ENCODE measurements around the gene CDT1. TPM values are rescaled to one million over a fixed set of nuclear protein-coding genes. Genes with fewer than 3 reads are reported as not detected.

Gene CDT1
- total and polyA plus RNA-seq, 8 donors: 9.3 to 20.4 (median 13.4) TPM

DNA sequence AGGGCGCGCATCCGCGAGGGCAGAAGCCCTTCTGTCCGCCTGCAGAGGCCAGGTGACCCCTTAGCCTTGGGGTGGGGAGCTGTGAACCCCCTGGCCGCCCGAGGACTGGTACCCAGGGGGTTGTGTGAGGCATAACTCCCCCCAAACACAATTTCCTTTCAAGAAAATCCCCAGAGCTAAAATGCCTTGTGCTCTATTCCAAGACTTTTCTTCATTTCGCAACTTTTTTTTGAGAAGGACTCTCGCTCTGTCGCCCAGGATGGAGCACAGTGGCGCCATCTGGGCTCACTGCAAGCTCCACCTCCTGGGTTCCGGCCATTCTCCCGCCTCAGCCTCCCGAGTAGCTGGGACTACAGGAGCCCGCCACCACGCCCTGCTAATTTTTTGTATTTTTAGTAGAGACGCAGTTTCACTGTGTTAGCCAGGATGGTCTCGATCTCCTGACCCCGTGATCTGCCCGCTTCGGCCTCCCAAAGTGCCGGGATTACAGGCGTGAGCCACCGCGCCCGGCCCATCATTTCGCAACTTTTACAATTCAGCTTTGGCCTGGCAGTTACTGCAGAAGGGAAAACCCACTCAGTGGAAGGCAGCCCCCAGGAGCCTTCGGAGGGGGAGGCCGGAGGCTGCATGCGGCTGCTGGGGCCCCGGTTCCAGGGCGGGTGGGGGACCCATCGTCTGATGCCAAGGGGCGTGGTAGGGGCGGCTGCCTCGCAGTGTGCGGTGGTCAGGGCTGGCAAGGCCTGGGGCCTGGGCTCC is 9.1 kb downstream of the CDT1 start:
- ATAC-seq (peak; percentile 3), DNase-seq (peak in 2 of 4 donors; percentile 61 to 83)
- Histone ChIP-seq H3K27me3 (no peaks in the 10 kb centered on the region), H3K36me3 (peaks cover 0 to 38% of the 10 kb centered on the region in 2 donors), H3K4me3 (peak overlapping the region; percentile 82 to 91), H3K27ac (peak overlapping the region; percentile 88 to 94), H3K4me1 (peaks cover 11 to 36% of the 10 kb centered on the region in 2 donors), H3K9me3 (no peaks in the 10 kb centered on the region)
- TF ChIP-seq, protein P1, sequence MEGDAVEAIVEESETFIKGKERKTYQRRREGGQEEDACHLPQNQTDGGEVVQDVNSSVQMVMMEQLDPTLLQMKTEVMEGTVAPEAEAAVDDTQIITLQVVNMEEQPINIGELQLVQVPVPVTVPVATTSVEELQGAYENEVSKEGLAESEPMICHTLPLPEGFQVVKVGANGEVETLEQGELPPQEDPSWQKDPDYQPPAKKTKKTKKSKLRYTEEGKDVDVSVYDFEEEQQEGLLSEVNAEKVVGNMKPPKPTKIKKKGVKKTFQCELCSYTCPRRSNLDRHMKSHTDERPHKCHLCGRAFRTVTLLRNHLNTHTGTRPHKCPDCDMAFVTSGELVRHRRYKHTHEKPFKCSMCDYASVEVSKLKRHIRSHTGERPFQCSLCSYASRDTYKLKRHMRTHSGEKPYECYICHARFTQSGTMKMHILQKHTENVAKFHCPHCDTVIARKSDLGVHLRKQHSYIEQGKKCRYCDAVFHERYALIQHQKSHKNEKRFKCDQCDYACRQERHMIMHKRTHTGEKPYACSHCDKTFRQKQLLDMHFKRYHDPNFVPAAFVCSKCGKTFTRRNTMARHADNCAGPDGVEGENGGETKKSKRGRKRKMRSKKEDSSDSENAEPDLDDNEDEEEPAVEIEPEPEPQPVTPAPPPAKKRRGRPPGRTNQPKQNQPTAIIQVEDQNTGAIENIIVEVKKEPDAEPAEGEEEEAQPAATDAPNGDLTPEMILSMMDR (IDR thresholded peaks at IDR 0.05): no peak
- intact Hi-C loops (cut with DNase I): no loop called here

DNA sequence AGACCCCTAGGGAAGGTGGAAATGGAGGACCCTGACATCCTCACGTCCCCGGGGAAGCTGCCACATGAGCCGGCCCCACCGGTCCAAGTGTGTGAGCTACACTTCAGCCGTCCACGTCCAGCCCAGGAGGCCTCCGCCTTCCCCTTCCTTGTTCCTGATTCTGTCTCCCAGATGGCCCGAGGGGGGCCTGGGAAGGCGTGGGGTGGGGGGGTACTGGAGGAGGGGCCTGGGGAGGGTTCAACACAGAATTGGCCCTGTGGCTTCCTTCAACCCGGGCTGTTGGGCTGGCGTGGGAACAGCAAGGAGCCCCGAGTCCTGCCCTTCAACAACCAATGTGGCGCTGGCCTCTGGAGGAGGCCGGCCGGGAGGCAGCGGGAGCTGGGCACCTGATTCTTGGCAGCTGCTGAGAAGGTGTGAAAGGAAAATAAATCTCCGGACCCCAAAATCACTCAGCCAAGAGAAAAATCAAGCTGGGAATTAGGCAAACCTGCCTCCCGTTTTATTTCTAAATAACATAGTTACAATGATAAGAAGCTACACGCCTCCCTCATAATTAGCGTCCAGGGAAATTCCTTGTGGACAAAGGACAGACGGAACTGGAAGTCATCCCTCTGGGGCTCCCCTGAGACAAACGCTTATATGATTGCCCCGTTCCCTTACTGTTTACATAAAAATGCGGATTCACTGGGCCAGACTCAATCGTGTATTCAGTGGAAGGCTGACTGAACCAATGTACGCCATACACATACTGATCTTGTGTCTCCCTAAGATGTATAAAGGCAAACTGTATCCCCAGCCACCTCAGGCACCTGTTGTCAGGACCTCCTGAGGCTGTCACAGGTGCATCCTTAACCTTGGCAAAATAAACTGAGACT is 9.9 kb downstream of the CDT1 start:
- ATAC-seq (no peak), DNase-seq (no peak)
- TF ChIP-seq, protein P1 (IDR thresholded peaks at IDR 0.05): no peak
- peak overlapping the region in 1 of 2 donors; percentile 94 for H3K27ac ChIP-seq
- H3K9me3 ChIP-seq: no peaks in the 10 kb centered on the region
- intact Hi-C loops (cut with DNase I): no loop called here
- H3K4me1 ChIP-seq: peaks cover 11 to 36% of the 10 kb centered on the region in 2 donors
- H3K36me3 ChIP-seq: peaks cover 0 to 34% of the 10 kb centered on the region in 2 donors
- H3K4me3 ChIP-seq: no peak overlapping the region
- H3K27me3 ChIP-seq: no peaks in the 10 kb centered on the region

DNA sequence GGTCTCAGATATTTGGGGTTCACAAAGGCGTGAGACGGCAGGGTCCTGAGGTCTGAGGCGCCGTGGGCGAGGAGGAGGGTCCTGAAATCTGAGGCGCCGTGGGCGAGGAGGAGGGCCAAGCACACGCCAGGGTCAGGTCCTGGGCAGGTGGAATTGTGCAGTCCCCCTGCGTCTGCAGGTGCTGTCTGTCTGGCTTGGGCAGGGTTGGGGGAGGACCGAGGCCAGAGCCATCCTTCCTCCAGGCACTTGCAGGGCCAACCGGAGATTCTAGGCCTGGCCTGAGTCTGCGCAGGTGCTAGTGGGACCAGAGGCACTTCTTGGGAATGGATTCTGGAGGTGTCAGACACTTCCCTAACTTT is 10.5 kb downstream of the CDT1 start:
- ATAC-seq (no peak), DNase-seq (no peak)
- Histone ChIP-seq H3K36me3 (peaks cover 0 to 27% of the 10 kb centered on the region in 2 donors), H3K27ac (no peak overlapping the region), H3K9me3 (no peaks in the 10 kb centered on the region), H3K27me3 (no peaks in the 10 kb centered on the region), H3K4me1 (peaks cover 11 to 36% of the 10 kb centered on the region in 2 donors), H3K4me3 (no peak overlapping the region)
- TF ChIP-seq, protein P1 (IDR thresholded peaks at IDR 0.05): no peak
- intact Hi-C loops (cut with DNase I): no loop called here

DNA sequence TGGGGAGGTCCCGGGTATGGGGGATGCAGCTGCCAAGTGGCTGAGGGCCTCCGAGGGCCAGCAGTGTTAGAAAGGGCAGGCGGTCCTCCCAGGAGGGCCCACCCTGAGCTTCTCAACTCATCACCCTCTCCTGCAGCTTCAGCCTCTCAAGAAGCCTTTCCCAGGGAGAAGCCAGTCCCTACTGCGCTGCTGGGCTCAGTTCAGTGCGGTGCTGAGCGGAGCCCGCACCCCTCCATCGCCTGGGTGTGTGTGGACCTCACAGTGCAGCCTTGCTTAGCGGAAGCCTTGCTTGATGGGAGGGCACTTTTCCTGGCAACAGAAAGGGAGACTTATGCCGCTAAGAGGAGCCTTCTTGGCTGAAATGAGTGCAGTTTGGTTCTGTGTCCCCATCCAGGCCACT is 11.6 kb downstream of the CDT1 start:
- intact Hi-C loops (cut with DNase I): no loop called here
- ATAC-seq: no peak
- TF ChIP-seq, protein P1 (IDR thresholded peaks at IDR 0.05): no peak

More for the DNA sequence above, 11.6 kb downstream of the CDT1 start:
- Histone ChIP-seq H3K4me3 (no peak overlapping the region), H3K27ac (no peak overlapping the region), H3K36me3 (peaks cover 0 to 21% of the 10 kb centered on the region in 2 donors), H3K4me1 (peaks cover 9 to 28% of the 10 kb centered on the region in 2 donors), H3K27me3 (no peaks in the 10 kb centered on the region), H3K9me3 (no peaks in the 10 kb centered on the region)
- DNase-seq: no peak

Data from left lung (tissue), 10 donors.